Heart left ventricle (tissue), 16 donors: ENCODE results near the gene SRGAP3. TPM values are rescaled to one million over a fixed set of nuclear protein-coding genes. Genes with fewer than 3 reads are reported as not detected.

Source experiments
- ATAC-seq, 4 donors: fragments of 200-7000 bp; cut with Tn5 transposase; one replicate each; pipeline ENCODE4 v1.9.1; 2020 to 2022; ENCODE audit warnings: moderate library complexity in 4 of 4, mild to moderate bottlenecking in 3 of 4, moderate number of reproducible peaks in 1 of 4
- DNase-seq, 5 donors: peaks; one replicate each; pipeline ENCODE4 v3.0.0-alpha.2; 2020
- H3K27ac ChIP-seq, 12 donors: fragments of 200-600 bp; sonication (generic) in 4 of 12; one replicate each; pipeline versions ENCODE4 v1.5.0 to v1.8.0; 2016 to 2022; ENCODE audit warnings: mild to moderate bottlenecking in 2 of 12
- H3K27me3 ChIP-seq, 9 donors: fragments of 200-600 bp; sonication (generic) in 2 of 9; one replicate each; pipeline versions ENCODE4 v1.5.1 to v1.8.0; 2016 to 2022; ENCODE audit warnings: mild to moderate bottlenecking in 3 of 9
- H3K36me3 ChIP-seq, 9 donors: fragments of 200-600 bp; sonication (generic) in 2 of 9; one replicate each; pipeline versions ENCODE4 v1.5.0 to v1.8.0; 2018 to 2022; ENCODE audit warnings: mild to moderate bottlenecking in 2 of 9
- H3K4me1 ChIP-seq, 12 donors: fragments of 200-600 bp; sonication (generic) in 4 of 12; one replicate each; pipeline versions ENCODE4 v1.5.0 to v1.8.0; 2016 to 2022; ENCODE audit warnings: mild to moderate bottlenecking in 3 of 12
- H3K4me3 ChIP-seq, 12 donors: fragments of 200-600 bp; sonication (generic) in 4 of 12; one replicate each; pipeline versions ENCODE4 v1.5.0 to v1.8.0; 2017 to 2022; ENCODE audit warnings: mild to moderate bottlenecking in 9 of 12, moderate library complexity in 4 of 12
- H3K9me3 ChIP-seq, 12 donors: fragments of 200-600 bp; sonication (generic) in 4 of 12; one replicate each; pipeline versions ENCODE4 v1.5.0 to v1.8.0; 2016 to 2022; ENCODE audit warnings: mild to moderate bottlenecking in 1 of 12
- CTCF ChIP-seq, 12 donors: fragments of 200-600 bp; sonication (generic) in 4 of 12; IDR thresholded peaks; one replicate each; pipeline versions ENCODE4 v1.5.0 to v1.8.0; 2018 to 2022; ENCODE audit warnings: antibody characterized with exemption in 12 of 12, mild to moderate bottlenecking in 5 of 12
- POLR2A ChIP-seq, 2 donors: fragments of 450-650 bp; IDR thresholded peaks; one replicate each; pipeline ENCODE4 v1.6.1; 2017; ENCODE audit warnings: antibody characterized with exemption in 2 of 2, mild to moderate bottlenecking in 2 of 2, moderate library complexity in 2 of 2
- WGBS, 4 donors: extraction: QIAGEN DNeasy Blood & Tissue Kit in 2 of 4; methylation state at CpG; one replicate each; pipeline versions ENCODE4 v1.1.5 to v1.1.7; 2013 to 2018; 5-methylcytosine and 5-hydroxymethylcytosine counted together
- intact Hi-C, 10 donors: fragments of 100-400 bp; cut with DNase I; formaldehyde crosslinking; loops; one replicate each; pipeline versions ENCODE4 v1.11.1 to v1.14.2; 2022
- polyA plus RNA-seq, 2 donors: library from polyadenylated mRNA; stranded (reverse); fragments of 200-250 nt; gene quantifications; one replicate each; pipeline ENCODE4 v1.2.3, GENCODE V29; 2013
- total RNA-seq, 9 donors: library from RNA; depleted of rRNA in 2 of 9; stranded (reverse); fragments of >200 nt in 2 of 9; fragmentation: NEBNext Ultra II Directional in 3 of 9; extraction: Animal tissue kit (Norgen Biotek cat#: 25700) in 3 of 9; gene quantifications; one replicate each; pipeline versions ENCODE4 v1.1.0 to v1.2.4, GENCODE V29; 2016 to 2023
- donor health status: ischemic (EF 13 %, LVEDD 7.1; RV severe dilation, severe dysfunction).
- donor health status: healthy with polysubstance abuse.
- donor health status: DM: no; HTN: yes; CAD: no.
- donor health status: DM: no; HTN: no; CAD: no.
- donor health status: ischemic (EF 25% LVEDD 6.9; RV normal size, moderate dysfunction).
- donor health status: ischemic (EF 25% LVEDD 5.7; RV mildly dilated, moderate dysfunction).
- donor health status: healthy.
- donor health status: DM: yes; HTN: yes; CAD: no.
- donor health status: ischemic (EF 35%, LVEDD 5.7; RV mildly dilated, moderate dysfunction).
- donor health status: nonischemic (EF 11% LVEDD 7.7; RV severe dilation, severe dysfunction).
- donor health status: DM: yes; HTN: yes; CAD: no.
- donor health status: PGD.
- donor health status: ischemic (EF 29% LVEDD 5.4; RV normal size, mild dysfunction).
- donor health status: nonischemic (EF 23%, LVEDD 6.1; RV moderate dilation, normal function).

SRGAP3 gene
- total and polyA plus RNA-seq, 11 donors = 1.4 to 16.8 (median 9.0) TPM

- Histone ChIP-seq H3K4me3 (no peak overlapping the region), H3K4me1 (peaks cover 0 to 9% (median 0%) of the 10 kb centered on the region in 12 donors), H3K27ac (no peak overlapping the region), H3K27me3 (no peaks in the 10 kb centered on the region), H3K36me3 (no peaks in the 10 kb centered on the region), H3K9me3 (no peaks in the 10 kb centered on the region)
- TF ChIP-seq POLR2A (IDR thresholded peaks at IDR 0.05) (no peak), CTCF (IDR thresholded peaks at IDR 0.05) (no peak)
- 76 to 85% (median 80%) methylated on average over 3 of the region's 3 CpGs for WGBS, 4 donors
- intact Hi-C loops = no loop called here
- no peak for ATAC-seq
- no peak for DNase-seq
These were observed 133.1 kb downstream of the SRGAP3 start for GRCh38 chr3:9116336-9116735.

GRCh38 chr3:9115336-9115735 lies 134.1 kb downstream of the SRGAP3 start:
- Histone ChIP-seq H3K36me3 (no peaks in the 10 kb centered on the region), H3K9me3 (no peaks in the 10 kb centered on the region), H3K4me3 (no peak overlapping the region), H3K27ac (no peak overlapping the region), H3K4me1 (peaks cover 0 to 9% (median 0%) of the 10 kb centered on the region in 12 donors), H3K27me3 (no peaks in the 10 kb centered on the region)
- ATAC-seq (no peak), DNase-seq (no peak)
- intact Hi-C loops = no loop called here
- WGBS, 4 donors = 63 to 78% (median 74%) methylated on average over 2 of the region's 2 CpGs
- no peak for TF ChIP-seq CTCF (IDR thresholded peaks at IDR 0.05)

GRCh38 chr3:9113040-9113439 lies 136.4 kb downstream of the SRGAP3 start:
- no peak for ATAC-seq

GRCh38 chr3:9111866-9112265 lies 137.6 kb downstream of the SRGAP3 start:
- peaks cover 0 to 9% (median 0%) of the 10 kb centered on the region in 12 donors for H3K4me1 ChIP-seq
- TF ChIP-seq POLR2A (IDR thresholded peaks at IDR 0.05) = no peak
- peak in 1 of 12 donors; percentile 42 for TF ChIP-seq CTCF (IDR thresholded peaks at IDR 0.05)
- H3K9me3 ChIP-seq = no peaks in the 10 kb centered on the region
- WGBS, 4 donors = 60 to 73% (median 61%) methylated on average over 5 of the region's 5 CpGs
- no peaks in the 10 kb centered on the region for H3K27me3 ChIP-seq
- H3K4me3 ChIP-seq = no peak overlapping the region
- no peak overlapping the region for H3K27ac ChIP-seq
- H3K36me3 ChIP-seq = no peaks in the 10 kb centered on the region
- intact Hi-C loops = loop anchor here in 1 of 10 donors (5.0 kb wide), 1 partner anchor 95 kb away; no protein-coding TSS in a partner anchor
- DNase-seq (peak in 2 of 5 donors; percentile 33 to 38), ATAC-seq (peak in 3 of 4 donors; percentile 25 to 57 (median 38))

More at GRCh38 chr3:9113040-9113439, 136.4 kb downstream of the SRGAP3 start:
- Histone ChIP-seq H3K9me3 (no peaks in the 10 kb centered on the region), H3K4me1 (peaks cover 0 to 9% (median 0%) of the 10 kb centered on the region in 12 donors), H3K27ac (no peak overlapping the region), H3K36me3 (no peaks in the 10 kb centered on the region), H3K4me3 (no peak overlapping the region), H3K27me3 (no peaks in the 10 kb centered on the region)
- intact Hi-C loops = loop anchor here in 1 of 10 donors (5.0 kb wide), 1 partner anchor 94 kb away; no protein-coding TSS in a partner anchor
- TF ChIP-seq POLR2A (IDR thresholded peaks at IDR 0.05) (no peak), CTCF (IDR thresholded peaks at IDR 0.05) (no peak)
- DNase-seq = no peak
- 89 to 97% (median 93%) methylated on average over 4 of the region's 4 CpGs for WGBS, 4 donors
